ENCODE measurements around the gene NOD2. TPM values are rescaled to one million over a fixed set of nuclear protein-coding genes. Genes with fewer than 3 reads are reported as not detected.

Gene NOD2
- total RNA-seq, 4 donors from 2014 or later: 10.5 to 28.1 (median 21.6) TPM

DNA sequence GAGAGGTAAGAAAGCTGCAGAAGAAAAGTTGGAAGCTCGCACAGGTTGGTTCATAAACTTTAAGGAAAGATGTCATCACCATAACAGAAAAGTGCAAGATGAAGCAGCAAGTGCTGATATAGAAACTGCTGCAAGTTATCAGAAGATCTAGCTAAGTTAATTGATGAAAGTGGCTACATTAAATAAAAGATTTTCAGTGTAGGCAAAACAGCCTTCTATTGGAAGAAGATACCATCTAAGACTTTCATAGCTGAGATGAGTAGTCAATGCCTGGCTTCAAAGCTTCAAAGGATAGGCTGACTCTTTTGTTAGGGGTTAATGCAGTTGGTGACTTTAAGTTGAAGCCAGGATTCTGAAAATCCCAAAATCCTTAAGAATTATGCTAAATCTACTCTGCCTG is 72.5 kb downstream of the NOD2 start:
- Histone ChIP-seq H3K36me3 (peaks cover 0 to 63% (median 6%) of the 10 kb centered on the region in 3 donors), H3K27me3 (no peaks in the 10 kb centered on the region), H3K9me3 (peaks cover 0 to 9% (median 6%) of the 10 kb centered on the region in 3 donors), H3K27ac (no peak overlapping the region), H3K4me1 (peaks cover 0 to 24% (median 7%) of the 10 kb centered on the region in 3 donors), H3K4me3 (no peak overlapping the region)
- WGBS, 2 donors: 86 to 91% methylated on average over 1 of the region's 1 CpG
- intact Hi-C loops (cut with DNase I): no loop called here
- no peak for TF ChIP-seq POLR2A (IDR thresholded peaks at IDR 0.05)
- no peak for DNase-seq

DNA sequence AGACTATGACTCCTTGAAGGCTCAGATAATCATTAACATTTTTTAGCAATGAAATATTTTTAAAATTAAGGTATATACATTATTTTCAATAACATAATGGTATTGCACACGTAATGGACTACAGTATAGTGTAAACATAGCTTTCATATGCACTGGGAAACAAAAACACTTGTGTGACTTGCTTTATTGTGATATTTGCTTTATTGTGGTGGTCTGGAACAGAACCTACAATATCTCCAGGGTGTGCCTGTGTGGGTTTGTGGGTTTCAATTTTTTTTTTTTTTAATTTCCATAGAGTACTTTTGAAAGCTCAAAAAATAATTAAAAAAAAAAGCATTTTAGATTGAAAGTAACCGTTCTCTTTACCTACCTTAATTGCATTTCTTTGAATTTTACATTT is 73.8 kb downstream of the NOD2 start:
- no peak for DNase-seq
- no peak overlapping the region for H3K4me3 ChIP-seq
- H3K36me3 ChIP-seq: peaks cover 0 to 62% (median 6%) of the 10 kb centered on the region in 3 donors
- H3K27me3 ChIP-seq: no peaks in the 10 kb centered on the region
- H3K4me1 ChIP-seq: peaks cover 0 to 24% (median 7%) of the 10 kb centered on the region in 3 donors
- intact Hi-C loops (cut with DNase I): no loop called here
- 83 to 89% methylated on average over 2 of the region's 2 CpGs for WGBS, 2 donors
- H3K27ac ChIP-seq: no peak overlapping the region
- H3K9me3 ChIP-seq: peaks cover 0 to 9% (median 6%) of the 10 kb centered on the region in 3 donors
- TF ChIP-seq, protein P1, sequence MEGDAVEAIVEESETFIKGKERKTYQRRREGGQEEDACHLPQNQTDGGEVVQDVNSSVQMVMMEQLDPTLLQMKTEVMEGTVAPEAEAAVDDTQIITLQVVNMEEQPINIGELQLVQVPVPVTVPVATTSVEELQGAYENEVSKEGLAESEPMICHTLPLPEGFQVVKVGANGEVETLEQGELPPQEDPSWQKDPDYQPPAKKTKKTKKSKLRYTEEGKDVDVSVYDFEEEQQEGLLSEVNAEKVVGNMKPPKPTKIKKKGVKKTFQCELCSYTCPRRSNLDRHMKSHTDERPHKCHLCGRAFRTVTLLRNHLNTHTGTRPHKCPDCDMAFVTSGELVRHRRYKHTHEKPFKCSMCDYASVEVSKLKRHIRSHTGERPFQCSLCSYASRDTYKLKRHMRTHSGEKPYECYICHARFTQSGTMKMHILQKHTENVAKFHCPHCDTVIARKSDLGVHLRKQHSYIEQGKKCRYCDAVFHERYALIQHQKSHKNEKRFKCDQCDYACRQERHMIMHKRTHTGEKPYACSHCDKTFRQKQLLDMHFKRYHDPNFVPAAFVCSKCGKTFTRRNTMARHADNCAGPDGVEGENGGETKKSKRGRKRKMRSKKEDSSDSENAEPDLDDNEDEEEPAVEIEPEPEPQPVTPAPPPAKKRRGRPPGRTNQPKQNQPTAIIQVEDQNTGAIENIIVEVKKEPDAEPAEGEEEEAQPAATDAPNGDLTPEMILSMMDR (IDR thresholded peaks at IDR 0.05): no peak
- no peak for TF ChIP-seq POLR2A (IDR thresholded peaks at IDR 0.05)

DNA sequence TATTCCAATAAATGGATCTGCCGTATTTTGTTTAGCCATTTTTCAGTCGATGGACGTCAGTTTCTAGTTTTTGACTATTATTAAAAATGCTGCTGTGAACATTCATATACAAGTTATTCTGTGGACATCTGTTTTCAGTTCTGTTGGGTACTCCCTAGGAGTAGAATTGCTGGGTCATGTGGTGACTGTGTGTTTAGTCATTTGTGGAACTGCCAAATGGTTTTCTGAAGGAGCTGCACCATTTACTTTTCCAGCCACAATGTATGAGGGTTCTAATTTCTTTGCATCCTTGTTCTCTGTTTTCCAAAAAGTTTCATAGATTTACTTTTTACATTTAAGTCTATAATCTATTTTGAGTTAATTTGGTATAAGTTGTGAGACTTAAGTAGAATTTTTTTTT is 78.0 kb downstream of the NOD2 start:
- intact Hi-C loops (cut with DNase I): no loop called here
- peaks cover 0 to 4% (median under 1%) of the 10 kb centered on the region in 3 donors for H3K9me3 ChIP-seq
- no peak for DNase-seq
- H3K27ac ChIP-seq: no peak overlapping the region
- no peaks in the 10 kb centered on the region for H3K4me1 ChIP-seq
- H3K4me3 ChIP-seq: no peak overlapping the region
- TF ChIP-seq, protein P1 (IDR thresholded peaks at IDR 0.05): no peak
- TF ChIP-seq POLR2A (IDR thresholded peaks at IDR 0.05): no peak
- H3K27me3 ChIP-seq: no peaks in the 10 kb centered on the region
- 89% methylated on average over 3 of the region's 3 CpGs for WGBS, 2 donors
- peaks cover 0 to 55% (median 0%) of the 10 kb centered on the region in 3 donors for H3K36me3 ChIP-seq

DNA sequence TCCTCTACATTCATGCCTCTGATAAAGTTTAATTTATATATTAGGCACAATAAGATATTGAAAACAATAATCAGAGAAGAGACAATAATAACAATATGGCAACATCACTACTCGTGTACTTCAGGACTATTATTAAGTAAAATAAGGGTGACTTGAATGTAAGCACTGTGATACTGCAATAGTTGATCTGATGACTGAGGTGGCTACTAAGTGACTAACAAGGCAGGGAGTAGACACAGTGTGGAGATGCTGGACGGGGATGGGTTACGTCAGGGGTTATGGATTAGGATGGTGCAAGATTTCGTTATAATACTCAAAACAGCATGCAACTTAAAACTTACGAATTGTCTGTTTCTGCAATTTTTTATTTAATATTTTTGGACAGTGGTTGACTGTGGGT is 81.0 kb downstream of the NOD2 start:
- peaks cover 0 to 59% (median 3%) of the 10 kb centered on the region in 3 donors for H3K36me3 ChIP-seq
- no peaks in the 10 kb centered on the region for H3K9me3 ChIP-seq
- TF ChIP-seq, protein P1 (IDR thresholded peaks at IDR 0.05): no peak
- TF ChIP-seq POLR2A (IDR thresholded peaks at IDR 0.05): no peak
- no peaks in the 10 kb centered on the region for H3K27me3 ChIP-seq
- intact Hi-C loops (cut with DNase I): no loop called here
- no peaks in the 10 kb centered on the region for H3K4me1 ChIP-seq
- WGBS, 2 donors: 90 to 96% methylated on average over 5 of the region's 5 CpGs
- no peak overlapping the region for H3K27ac ChIP-seq
- H3K4me3 ChIP-seq: no peak overlapping the region
- DNase-seq: no peak

DNA sequence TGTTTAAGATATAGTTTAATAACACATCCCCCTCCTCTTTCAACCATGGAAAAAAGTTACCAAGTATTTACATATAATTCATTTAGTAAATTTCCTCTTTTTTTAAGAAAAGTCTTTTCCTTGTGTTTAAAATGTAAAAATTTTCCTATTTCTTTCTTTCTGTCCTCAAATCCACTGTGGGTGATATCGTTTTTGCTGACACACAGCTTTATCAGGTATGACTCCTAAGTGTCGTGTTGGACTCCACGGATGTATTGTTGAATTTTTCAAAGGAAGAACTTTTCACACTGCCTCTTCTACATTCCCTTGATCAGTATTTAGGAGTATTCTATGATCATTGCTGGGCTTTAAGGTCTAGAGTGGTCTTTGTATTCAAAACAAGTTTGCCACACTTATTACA is 81.6 kb downstream of the NOD2 start:
- H3K4me3 ChIP-seq: no peak overlapping the region
- peaks cover 0 to 59% (median 3%) of the 10 kb centered on the region in 3 donors for H3K36me3 ChIP-seq
- H3K27me3 ChIP-seq: no peaks in the 10 kb centered on the region
- no peaks in the 10 kb centered on the region for H3K4me1 ChIP-seq
- H3K27ac ChIP-seq: no peak overlapping the region
- WGBS, 2 donors: 90 to 98% methylated on average over 3 of the region's 3 CpGs
- intact Hi-C loops (cut with DNase I): no loop called here
- H3K9me3 ChIP-seq: no peaks in the 10 kb centered on the region
- TF ChIP-seq, protein P1 (IDR thresholded peaks at IDR 0.05): no peak
- TF ChIP-seq POLR2A (IDR thresholded peaks at IDR 0.05): no peak
- DNase-seq: no peak

DNA sequence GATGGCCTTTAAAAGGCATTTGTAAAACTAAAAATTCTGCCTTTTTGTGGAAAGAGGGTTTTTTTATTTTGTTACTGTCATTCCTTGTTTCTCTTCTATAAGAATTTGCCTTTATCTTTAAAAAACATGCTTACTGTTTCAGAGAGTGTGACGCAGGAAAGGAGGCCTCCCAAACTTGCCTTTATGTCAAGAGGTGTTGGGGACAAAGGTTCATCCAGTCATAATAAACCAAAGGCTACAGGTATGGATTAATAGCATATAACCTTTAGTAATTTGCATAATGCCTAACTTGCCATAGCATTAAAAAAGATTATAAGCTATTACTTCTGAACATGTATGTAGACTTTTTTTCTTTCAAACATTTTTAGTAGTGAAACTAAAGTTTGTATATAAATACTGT is 82.6 kb downstream of the NOD2 start:
- 89 to 94% methylated on average over 1 of the region's 1 CpG for WGBS, 2 donors
- no peaks in the 10 kb centered on the region for H3K27me3 ChIP-seq
- H3K4me1 ChIP-seq: no peaks in the 10 kb centered on the region
- H3K4me3 ChIP-seq: no peak overlapping the region
- H3K9me3 ChIP-seq: no peaks in the 10 kb centered on the region
- DNase-seq: no peak
- intact Hi-C loops (cut with DNase I): no loop called here
- H3K36me3 ChIP-seq: peaks cover 0 to 59% (median 3%) of the 10 kb centered on the region in 3 donors
- no peak overlapping the region for H3K27ac ChIP-seq
- TF ChIP-seq, protein P1 (IDR thresholded peaks at IDR 0.05): no peak
- TF ChIP-seq POLR2A (IDR thresholded peaks at IDR 0.05): no peak
